RCC 7860 (cell line): ENCODE results near the gene MCM9.
"Not testable (repeated sequence)": the region's sequence is repeated elsewhere in the genome, so short reads cannot be mapped to it uniquely, and the experiment has no call there.

ENCODE experiments used
- DNase-seq: peaks from one replicate; pipeline ENCODE4 v3.0.0-alpha.2; 2015; ENCODE audit warnings: low spot score
- FAIRE-seq: peaks from 2 replicates; lab custom pipeline; 2012; peaks lifted over from hg19 to GRCh38; lab: Jason Lieb, UNC

MCM9 gene

DNA sequence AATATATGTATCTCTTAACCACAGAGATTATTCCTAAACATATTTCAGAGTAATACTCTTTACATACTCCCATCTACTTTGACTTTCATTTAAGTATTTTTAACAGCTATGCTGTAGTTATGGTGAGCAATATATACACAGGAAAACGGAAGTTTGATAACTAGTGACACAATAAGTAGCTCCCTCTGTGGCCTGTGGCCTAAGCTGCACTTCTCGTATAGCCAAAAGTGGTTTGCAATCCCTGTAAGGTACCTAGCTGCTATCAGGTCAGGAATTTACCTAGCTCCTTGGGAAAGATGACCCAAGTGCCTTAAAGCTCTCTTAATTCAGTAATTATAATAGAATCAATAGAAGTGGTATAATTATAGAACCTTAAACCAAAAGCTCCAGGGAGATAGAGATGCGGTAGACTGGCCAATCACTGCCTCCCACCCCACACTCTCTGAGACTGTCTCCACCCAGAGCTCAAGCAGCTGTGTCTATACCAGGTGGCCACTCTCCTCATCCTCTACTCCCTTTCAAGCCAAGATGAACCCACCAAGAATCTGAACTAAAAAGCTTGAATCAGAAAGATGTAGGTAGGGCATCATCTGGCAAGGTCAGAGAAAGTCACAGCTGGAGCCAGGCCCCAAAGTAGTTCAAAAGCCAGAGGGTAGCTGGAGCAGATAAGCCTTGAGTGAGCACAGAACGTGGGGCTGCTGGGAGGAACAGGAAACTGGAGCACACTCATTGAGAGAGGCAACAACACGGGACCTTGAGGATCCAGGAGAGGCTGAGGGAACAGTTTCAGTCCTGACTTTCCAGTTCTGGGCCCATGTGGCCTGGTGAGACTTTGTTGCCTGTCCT is 125.9 kb downstream of the MCM9 start:
- DNase-seq (no peak), FAIRE-seq (no peak)

- no peak for FAIRE-seq
- DNase-seq, result no peak
Measured at GRCh38 chr6:118804091-118804490, 130.9 kb downstream of the MCM9 start.

DNA sequence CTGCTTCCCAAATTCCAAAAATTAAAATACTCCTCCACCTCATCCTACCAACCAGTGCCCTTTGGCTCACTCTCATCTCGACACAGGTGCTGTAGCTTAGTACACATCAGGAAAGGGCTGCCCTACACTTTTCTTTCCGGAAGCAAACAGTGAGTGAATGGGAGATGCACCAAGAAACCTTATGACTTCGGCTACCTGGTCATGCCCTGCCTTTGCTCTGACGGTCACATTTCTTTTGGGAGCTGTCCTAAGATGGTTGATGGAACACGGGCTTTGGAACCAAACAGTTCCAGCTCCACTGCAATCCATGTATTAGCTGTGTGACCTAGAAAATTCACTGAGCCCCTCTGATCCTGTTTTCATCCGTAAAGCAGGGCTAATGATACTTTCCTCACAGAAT is 133.7 kb downstream of the MCM9 start:
- DNase-seq, result no peak
- no peak for FAIRE-seq

DNA sequence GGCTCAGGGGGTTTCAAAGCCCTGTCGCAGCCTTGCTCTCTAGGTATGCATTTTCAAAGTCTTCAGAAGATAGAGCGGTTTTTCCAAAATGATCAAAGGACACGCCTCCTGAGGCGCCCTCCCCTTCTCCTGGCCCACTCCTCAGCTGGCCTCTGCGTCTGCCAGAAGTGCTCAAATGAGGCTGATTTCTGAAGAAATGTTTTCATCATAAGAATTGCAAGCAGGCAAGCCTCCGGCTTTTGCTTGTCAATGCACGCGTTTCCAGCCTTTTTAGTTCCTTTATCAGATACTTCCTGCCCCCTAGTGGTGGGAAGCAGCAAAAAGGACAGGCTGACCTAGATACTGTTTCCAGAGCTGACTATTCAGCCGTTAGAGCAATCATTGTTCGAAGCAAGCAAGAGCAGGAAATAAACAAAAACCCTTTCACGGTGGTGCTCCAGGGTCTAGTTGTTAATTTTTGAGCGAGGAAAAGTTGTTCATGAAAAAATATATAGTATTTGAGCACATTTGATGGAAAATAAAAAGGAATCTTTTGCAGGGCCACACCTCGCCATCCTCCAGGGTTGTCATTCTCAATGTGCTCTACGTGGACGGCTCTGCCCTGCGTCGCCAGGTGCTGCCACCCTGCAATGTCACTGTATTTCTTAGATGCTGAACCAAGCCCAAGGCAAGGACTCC is 134.4 kb downstream of the MCM9 start:
- DNase-seq (peak; percentile 51), FAIRE-seq (peak; percentile 37)

DNA sequence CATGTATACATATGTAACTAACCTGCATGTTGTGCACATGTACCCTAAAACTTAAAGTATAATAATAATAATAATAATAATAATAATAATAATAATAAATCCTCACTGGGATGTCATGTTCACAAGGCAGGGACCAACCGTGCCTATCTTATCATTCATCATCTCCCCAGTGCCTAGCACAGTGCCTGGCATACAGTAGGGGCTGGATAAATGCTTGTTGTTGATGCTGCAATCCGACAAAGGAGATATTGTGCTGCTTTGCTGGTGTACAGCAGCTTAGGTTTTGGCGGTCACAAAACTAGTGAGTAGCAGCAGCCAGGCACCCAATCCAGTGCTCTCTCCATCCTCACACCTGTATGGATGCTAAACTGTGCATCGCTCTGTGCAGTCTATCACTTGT is 135.1 kb downstream of the MCM9 start:
- FAIRE-seq, result no peak
- no peak for DNase-seq

- FAIRE-seq, DNase-seq: not testable (repeated sequence)
Measured at GRCh38 chr6:118796548-118796947, 138.4 kb downstream of the MCM9 start.

DNA sequence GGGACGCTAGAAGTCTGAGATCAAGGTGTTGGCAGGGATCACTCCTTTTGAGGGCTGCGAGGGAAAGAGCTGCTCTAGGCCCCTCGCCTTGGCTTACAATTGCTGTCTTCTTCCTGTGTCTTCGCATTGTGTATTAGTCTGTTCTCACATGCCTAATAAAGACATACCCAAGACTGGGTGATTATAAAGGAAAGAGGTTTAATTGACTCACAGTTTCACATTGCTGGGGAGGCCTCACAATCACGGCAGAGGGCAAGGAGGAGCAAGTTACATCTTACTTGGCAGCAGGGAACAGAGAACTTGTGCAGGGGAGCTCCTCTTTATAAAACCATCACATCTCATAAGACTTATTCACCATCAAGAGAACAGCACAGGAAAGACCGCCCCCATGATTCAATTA is 143.5 kb downstream of the MCM9 start:
- FAIRE-seq (no peak), DNase-seq (no peak)

DNA sequence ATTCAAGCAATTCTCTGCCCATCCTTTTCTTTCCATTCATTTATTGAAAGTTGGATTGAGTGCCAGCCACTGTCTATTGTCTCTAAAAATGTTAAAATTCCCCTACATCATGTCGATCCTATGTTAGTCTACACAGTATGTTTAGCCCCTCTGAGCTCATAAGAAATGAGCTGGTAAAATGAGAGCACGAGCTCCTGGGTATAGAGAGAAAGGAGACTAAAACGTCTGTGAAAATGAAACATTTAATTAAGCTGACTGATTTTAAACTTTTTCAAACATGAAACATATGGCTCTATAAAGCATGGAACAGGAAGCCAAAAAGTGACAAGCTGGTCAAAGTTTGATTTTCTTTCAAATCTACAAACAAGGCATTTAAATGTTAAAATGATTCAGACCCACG is 145.0 kb downstream of the MCM9 start:
- DNase-seq (no peak), FAIRE-seq (no peak)

DNA sequence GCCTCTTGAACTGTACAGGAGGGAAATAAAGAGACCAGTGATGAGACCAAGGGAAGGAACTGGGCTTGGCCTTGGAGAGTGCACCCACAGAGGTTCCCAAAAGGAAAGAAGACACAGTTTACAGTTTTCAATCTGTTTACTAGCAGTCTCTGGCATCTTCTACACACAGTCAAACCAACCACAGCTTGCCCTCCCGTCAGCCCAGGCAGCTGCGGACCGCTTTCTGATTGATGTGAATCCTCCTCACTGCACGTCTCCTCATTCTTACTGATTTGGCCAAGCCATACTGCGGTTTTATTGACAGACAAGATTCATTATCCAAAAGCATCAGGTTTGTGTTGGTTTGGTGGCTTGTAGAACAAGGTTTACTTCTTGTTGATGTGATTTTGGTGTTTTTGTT is 145.5 kb downstream of the MCM9 start:
- FAIRE-seq, result no peak
- no peak for DNase-seq

- FAIRE-seq, result no peak
- DNase-seq, result no peak
Measured at GRCh38 chr6:118788702-118789101, 146.3 kb downstream of the MCM9 start.

DNA sequence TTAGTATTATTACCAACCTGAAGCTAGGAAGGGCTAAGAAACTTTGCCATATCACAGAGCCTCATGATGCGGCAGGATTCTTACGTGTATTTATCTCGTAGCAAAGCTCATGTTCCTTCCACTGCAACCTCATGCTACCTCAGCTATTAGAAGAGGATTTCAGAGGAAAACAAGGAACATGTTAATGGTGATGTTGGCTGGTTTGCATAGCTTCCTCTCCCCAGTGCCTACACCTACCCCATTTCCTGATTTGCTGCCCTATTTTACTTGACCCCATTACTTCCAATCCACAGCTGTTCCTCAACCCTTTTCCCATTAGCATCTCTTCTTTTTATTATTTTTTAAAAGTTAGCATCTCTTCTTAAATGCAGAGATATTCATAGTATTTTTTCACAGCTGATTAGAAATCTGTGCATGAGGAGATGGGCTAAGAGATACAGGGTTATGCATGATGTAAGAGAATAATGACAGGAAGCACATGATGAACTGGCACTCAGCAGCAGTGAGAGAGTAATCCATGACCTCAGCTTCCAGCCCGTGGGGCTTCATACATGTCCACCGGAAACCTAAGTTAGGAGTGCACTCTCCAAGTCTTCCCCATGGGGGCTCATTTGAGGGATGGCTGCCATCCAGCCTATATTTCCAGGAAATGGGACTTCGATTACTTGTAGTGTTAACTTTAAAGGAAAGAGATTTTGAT is 147.1 kb downstream of the MCM9 start:
- no peak for FAIRE-seq
- no peak for DNase-seq

DNA sequence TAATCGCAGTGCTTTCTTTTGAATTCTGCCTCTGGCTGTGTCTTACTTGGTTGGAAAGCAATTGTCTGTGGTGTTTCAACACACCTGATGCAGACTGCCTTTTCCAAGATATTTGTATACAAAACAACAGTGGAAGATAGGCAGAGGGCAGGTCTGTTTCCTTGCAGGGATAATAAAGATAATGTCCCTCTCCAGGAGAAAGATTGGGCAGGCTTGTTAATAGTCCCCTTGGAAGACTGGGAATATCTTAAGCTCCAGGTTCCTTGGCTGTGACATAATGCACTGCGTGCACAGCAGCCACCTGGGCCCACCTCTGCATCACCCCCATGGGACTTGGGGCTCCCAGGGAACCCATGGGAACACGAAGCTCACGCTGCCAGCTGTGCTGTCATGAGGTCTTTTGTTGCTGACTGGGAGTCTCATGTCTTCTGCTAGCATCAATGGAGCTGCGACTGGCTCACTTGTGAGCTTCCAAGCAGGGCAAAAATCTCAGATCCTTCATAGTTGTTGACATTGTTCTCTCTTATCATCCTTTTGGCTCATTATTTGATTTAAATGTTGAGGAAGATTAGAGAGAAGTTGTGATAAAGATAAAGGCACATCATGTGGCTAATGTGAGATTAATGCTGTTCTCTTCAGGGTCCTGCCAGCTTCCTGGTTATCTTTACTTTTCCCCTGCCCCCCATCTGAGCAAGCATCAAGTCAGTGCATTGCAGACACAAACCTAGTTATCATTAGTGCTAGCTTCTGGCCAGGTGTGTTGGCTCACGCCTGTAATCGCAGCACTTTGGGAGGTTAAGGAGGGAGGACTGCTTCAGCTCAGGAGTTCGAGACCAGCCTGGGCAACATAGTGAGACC is 148.1 kb downstream of the MCM9 start:
- DNase-seq (no peak), FAIRE-seq (no peak)

DNA sequence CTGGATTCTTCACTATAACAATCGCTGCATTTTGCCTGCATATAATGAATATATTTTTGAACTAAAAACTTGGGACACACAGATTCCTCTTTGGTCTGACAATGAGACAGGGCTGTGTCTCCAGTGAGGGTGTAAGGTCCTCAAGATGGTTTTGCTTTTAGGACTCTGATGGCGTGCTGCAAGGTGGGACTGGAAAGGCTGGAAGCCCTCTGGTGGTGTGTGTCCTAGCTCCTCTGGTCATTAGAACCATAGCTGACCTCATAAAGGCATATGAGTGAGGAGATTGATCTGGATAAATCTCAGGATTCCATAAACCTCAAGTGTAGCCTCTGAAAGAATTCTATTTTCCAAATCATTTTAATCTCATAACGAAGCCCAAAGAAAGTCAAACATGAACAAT is 149.4 kb downstream of the MCM9 start:
- DNase-seq (no peak), FAIRE-seq (no peak)

GRCh38 chr6:118784641-118785164 is 150.3 kb downstream of the MCM9 start:
- DNase-seq (no peak), FAIRE-seq (no peak)

GRCh38 chr6:118783931-118784550 is 150.9 kb downstream of the MCM9 start:
- no peak for DNase-seq
- no peak for FAIRE-seq

DNA sequence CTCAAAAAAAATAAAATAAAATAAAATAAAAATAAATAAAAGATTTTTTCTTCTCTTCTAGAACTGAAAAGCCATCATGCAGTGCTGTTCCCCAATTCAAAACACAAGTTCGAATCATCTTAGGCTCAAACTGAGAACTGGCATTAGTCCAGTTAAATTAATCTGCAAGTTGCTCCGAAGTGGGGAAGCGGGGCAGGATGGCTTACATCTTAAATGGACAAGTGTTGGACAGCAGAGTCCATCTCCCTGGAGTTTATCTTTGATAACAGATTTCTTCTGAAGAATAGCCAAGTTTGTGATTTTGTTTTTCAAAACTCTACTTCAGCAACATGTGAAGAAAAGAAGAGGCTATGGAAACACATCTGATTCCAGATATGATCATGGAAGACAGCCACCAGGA is 152.3 kb downstream of the MCM9 start:
- DNase-seq, result no peak
- FAIRE-seq, result no peak

DNA sequence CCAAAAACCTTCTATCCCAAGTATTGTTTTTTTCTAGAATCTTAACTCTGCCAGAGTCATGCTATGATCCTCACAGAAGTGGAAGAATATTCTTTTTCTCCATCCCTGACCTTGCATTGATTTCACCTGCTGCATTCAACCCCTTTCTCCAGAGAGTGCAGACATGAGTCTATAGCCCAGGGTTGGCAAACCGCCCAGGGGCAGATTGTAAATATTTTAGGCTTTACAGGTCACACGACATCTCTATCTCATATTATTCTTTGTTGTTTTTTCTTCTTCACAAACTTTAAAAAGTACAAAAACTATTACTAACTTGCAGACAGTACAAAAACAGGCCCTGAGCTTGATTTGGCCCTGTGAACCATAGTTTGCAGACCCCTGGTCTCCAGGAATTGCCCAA is 153.1 kb downstream of the MCM9 start:
- FAIRE-seq (no peak), DNase-seq (no peak)

- DNase-seq, result no peak
- FAIRE-seq, result no peak
Measured at GRCh38 chr6:118780668-118781067, 154.3 kb downstream of the MCM9 start.

- FAIRE-seq (peak; percentile 69), DNase-seq (peak; percentile 44)
Measured at GRCh38 chr6:118776607-118777549, 158.1 kb downstream of the MCM9 start.
